B cell (primary cell): Measurements from ENCODE around the gene FAR1. TPM values are rescaled to one million over a fixed set of nuclear protein-coding genes. Genes with fewer than 3 reads are reported as not detected.

ENCODE experiments used
- ATAC-seq: fragments of 200-7000 bp; cut with Tn5 transposase; one replicate; pipeline ENCODE4 v1.10.0; 2021; ENCODE audit warnings: low read depth, mild to moderate bottlenecking, moderate number of reproducible peaks, moderate library complexity
- CTCF ChIA-PET: fragments of 350-600 bp; sonication (Branson Sonifier 250); formaldehyde crosslinking; loops from one replicate; lab custom pipeline; 2021; ENCODE audit warnings: antibody characterized with exemption, inconsistent platforms; lab: Charles Lee
- POLR2A ChIA-PET: fragments of 350-600 bp; sonication (Branson Sonifier 250); formaldehyde crosslinking; loops from one replicate; lab custom pipeline; 2021; ENCODE audit warnings: antibody characterized with exemption; lab: Charles Lee
- DNase-seq: peaks from one replicate; pipeline ENCODE4 v3.0.0; 2013
- H2AFZ ChIP-seq: 2 replicates; pipeline ENCODE4 v1.6.1; 2012; ENCODE audit warnings: mild to moderate bottlenecking, low read depth, low read length; ENCODE audit not compliant: insufficient read depth, poor library complexity, severe bottlenecking
- H3K27ac ChIP-seq, 2 donors: 1 replicate in 1 of 2; 2 replicates in 1 of 2; pipeline ENCODE4 v1.5.1; 2012 to 2013; ENCODE audit warnings: low read length in 2 of 2, mild to moderate bottlenecking in 2 of 2, moderate library complexity in 1 of 2
- H3K27me3 ChIP-seq, 4 experiments: fragments of 200-600 bp in 1 of 4; sonication (generic) in 1 of 4; replicated peaks in 1 of 4; 1 replicate in 2 of 4; 2 replicates in 2 of 4; pipeline versions ENCODE4 v1.6.1 to v1.7.0; 2013 to 2016; ENCODE audit warnings: low read length in 3 of 4, mild to moderate bottlenecking in 2 of 4, mixed read lengths in 1 of 4, moderate library complexity in 1 of 4; ENCODE audit not compliant: insufficient read depth in 4 of 4, control insufficient read depth in 3 of 4; ENCODE audit errors: control extremely low read depth in 1 of 4
- H3K36me3 ChIP-seq, 2 experiments: replicated peaks in 1 of 2; 1 replicate in 1 of 2; 2 replicates in 1 of 2; pipeline versions ENCODE4 v1.6.1 to v1.7.1; 2013; ENCODE audit warnings: low read length in 1 of 2; ENCODE audit not compliant: insufficient read depth in 2 of 2, control insufficient read depth in 1 of 2; ENCODE audit errors: control extremely low read depth in 1 of 2, extremely low read depth in 1 of 2
- H3K4me1 ChIP-seq, 2 donors: fragments of 200-600 bp in 1 of 2; sonication (generic) in 1 of 2; 1 replicate in 1 of 2; 2 replicates in 1 of 2; pipeline versions ENCODE4 v1.5.1 to v1.6.1; 2013 to 2017; ENCODE audit warnings: low read length in 2 of 2; ENCODE audit not compliant: control insufficient read depth in 2 of 2, insufficient read depth in 2 of 2
- H3K4me2 ChIP-seq: replicated peaks from 2 replicates; pipeline ENCODE3; 2012; ENCODE audit warnings: mild to moderate bottlenecking, low read depth, low read length; ENCODE audit not compliant: poor library complexity, severe bottlenecking
- H3K4me3 ChIP-seq, 5 experiments: fragments of 200-600 bp in 1 of 5; sonication (generic) in 1 of 5; 1 replicate in 3 of 5; 2 replicates in 2 of 5; pipeline versions ENCODE4 v1.5.1 to v1.7.0; 2011 to 2016; ENCODE audit warnings: low read length in 4 of 5, mild to moderate bottlenecking in 4 of 5, low read depth in 2 of 5, control low read depth in 1 of 5, moderate library complexity in 1 of 5; ENCODE audit not compliant: insufficient read depth in 1 of 5; ENCODE audit errors: control extremely low read depth in 1 of 5, extremely low read depth in 1 of 5
- H3K79me2 ChIP-seq: fragments of 200-600 bp; sonication (generic); one replicate; pipeline ENCODE4 v1.6.0; 2016; ENCODE audit warnings: low read length; ENCODE audit not compliant: control insufficient read depth, insufficient read depth
- H3K9ac ChIP-seq: fragments of 200-600 bp; sonication (generic); 2 replicates; pipeline ENCODE4 v1.6.1; 2017; ENCODE audit warnings: mild to moderate bottlenecking, low read length, moderate library complexity
- H3K9me3 ChIP-seq, 3 donors: one replicate each; pipeline versions ENCODE4 v1.6.1 to v1.7.1; 2013; ENCODE audit warnings: low read length in 2 of 3; ENCODE audit not compliant: control insufficient read depth in 2 of 3, insufficient read depth in 1 of 3; ENCODE audit errors: control extremely low read depth in 1 of 3
- H4K20me1 ChIP-seq: 2 replicates; pipeline ENCODE4 v1.6.0; 2012; ENCODE audit warnings: mild to moderate bottlenecking, low read length; ENCODE audit not compliant: insufficient read depth, control insufficient read depth, poor library complexity, severe bottlenecking
- H3K27ac Mint-ChIP-seq: one replicate; pipeline ENCODE4 v1.8.0; 2021; ENCODE audit warnings: mixed read lengths
- H3K27me3 Mint-ChIP-seq: one replicate; pipeline ENCODE4 v1.8.0; 2021; ENCODE audit warnings: mixed read lengths
- H3K4me1 Mint-ChIP-seq: one replicate; pipeline ENCODE4 v1.8.0; 2021; ENCODE audit warnings: mixed read lengths
- H3K4me3 Mint-ChIP-seq: one replicate; pipeline ENCODE4 v1.8.0; 2021; ENCODE audit warnings: mixed read lengths
- H3K9me3 Mint-ChIP-seq: one replicate; pipeline ENCODE4 v1.8.0; 2022; ENCODE audit warnings: mixed read lengths; ENCODE audit not compliant: insufficient read depth
- EZH2 ChIP-seq: IDR thresholded peaks from 2 replicates; pipeline ENCODE4 v1.6.1; 2012; ENCODE audit warnings: borderline replicate concordance, low read depth, mild to moderate bottlenecking, moderate library complexity, low read length; ENCODE audit not compliant: insufficient read depth, poor library complexity, severe bottlenecking
- WGBS: methylation state at CpG from one replicate; pipeline ENCODE4 v1.1.5; 2013; ENCODE audit warnings: missing lambda C conversion rate; ENCODE audit not compliant: insufficient coverage; 5-methylcytosine and 5-hydroxymethylcytosine counted together
- intact Hi-C: fragments of 100-400 bp; cut with micrococcal nuclease; formaldehyde crosslinking; loops from one replicate; pipeline ENCODE4 v1.10.0; 2022
- polyA plus RNA-seq: library from polyadenylated mRNA; depleted of rRNA; stranded (reverse); fragments of >200 nt; gene quantifications from 2 replicates; pipeline ENCODE4 v1.2.3, GENCODE V29; 2012
- total RNA-seq, 2 donors: library from RNA; stranded (reverse); fragments of 120-200 nt in 1 of 2; gene quantifications; 1 replicate in 1 of 2; 2 replicates in 1 of 2; pipeline versions ENCODE4 v1.2.3 to v1.2.4, GENCODE V29; 2013 to 2022
- TF ChIP-seq, protein P1 (sequence below): fragments of 200-600 bp; IDR thresholded peaks from one replicate; pipeline ENCODE4 v1.8.0; 2022; ENCODE audit warnings: antibody characterized with exemption, mild to moderate bottlenecking

FAR1 gene
- total and polyA plus RNA-seq, 2 donors (not counting 1 experiment from before 2014, with no cell fraction given): 8.1 to 44.8 TPM

GRCh38 chr11:13680501-13681264, 12.2 kb downstream of the FAR1 start:
- ChIA-PET POLR2A (no interaction called here), CTCF (no interaction called here)
- Mint-ChIP-seq H3K27ac (peak overlapping the region; percentile 32), H3K4me3 (no peak overlapping the region), H3K4me1 (peaks cover 40% of the 10 kb centered on the region), H3K9me3 (no peaks in the 10 kb centered on the region), H3K27me3 (no peaks in the 10 kb centered on the region)
- H3K9ac ChIP-seq: no peak overlapping the region
- H3K9me3 ChIP-seq: no peaks in the 10 kb centered on the region
- WGBS: 67% methylated on average over 3 of the region's 4 CpGs
- H3K4me1 ChIP-seq: peaks cover 3 to 6% of the 10 kb centered on the region in 2 donors
- H3K4me3 ChIP-seq: no peak overlapping the region
- no peak overlapping the region for H2AFZ ChIP-seq
- H3K36me3 ChIP-seq: no peaks in the 10 kb centered on the region
- peaks cover 46% of the 10 kb centered on the region for H4K20me1 ChIP-seq
- no peak overlapping the region for H3K4me2 ChIP-seq
- DNase-seq (peak; percentile 25), ATAC-seq (peak; percentile 49)
- H3K79me2 ChIP-seq: peaks cover 76% of the 10 kb centered on the region
- H3K27me3 ChIP-seq: no peaks in the 10 kb centered on the region
- peak overlapping the region in 1 of 2 donors; percentile 32 for H3K27ac ChIP-seq
- TF ChIP-seq, protein P1, sequence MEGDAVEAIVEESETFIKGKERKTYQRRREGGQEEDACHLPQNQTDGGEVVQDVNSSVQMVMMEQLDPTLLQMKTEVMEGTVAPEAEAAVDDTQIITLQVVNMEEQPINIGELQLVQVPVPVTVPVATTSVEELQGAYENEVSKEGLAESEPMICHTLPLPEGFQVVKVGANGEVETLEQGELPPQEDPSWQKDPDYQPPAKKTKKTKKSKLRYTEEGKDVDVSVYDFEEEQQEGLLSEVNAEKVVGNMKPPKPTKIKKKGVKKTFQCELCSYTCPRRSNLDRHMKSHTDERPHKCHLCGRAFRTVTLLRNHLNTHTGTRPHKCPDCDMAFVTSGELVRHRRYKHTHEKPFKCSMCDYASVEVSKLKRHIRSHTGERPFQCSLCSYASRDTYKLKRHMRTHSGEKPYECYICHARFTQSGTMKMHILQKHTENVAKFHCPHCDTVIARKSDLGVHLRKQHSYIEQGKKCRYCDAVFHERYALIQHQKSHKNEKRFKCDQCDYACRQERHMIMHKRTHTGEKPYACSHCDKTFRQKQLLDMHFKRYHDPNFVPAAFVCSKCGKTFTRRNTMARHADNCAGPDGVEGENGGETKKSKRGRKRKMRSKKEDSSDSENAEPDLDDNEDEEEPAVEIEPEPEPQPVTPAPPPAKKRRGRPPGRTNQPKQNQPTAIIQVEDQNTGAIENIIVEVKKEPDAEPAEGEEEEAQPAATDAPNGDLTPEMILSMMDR: no peak
- no peak for TF ChIP-seq EZH2
- intact Hi-C loops: no loop called here

DNA sequence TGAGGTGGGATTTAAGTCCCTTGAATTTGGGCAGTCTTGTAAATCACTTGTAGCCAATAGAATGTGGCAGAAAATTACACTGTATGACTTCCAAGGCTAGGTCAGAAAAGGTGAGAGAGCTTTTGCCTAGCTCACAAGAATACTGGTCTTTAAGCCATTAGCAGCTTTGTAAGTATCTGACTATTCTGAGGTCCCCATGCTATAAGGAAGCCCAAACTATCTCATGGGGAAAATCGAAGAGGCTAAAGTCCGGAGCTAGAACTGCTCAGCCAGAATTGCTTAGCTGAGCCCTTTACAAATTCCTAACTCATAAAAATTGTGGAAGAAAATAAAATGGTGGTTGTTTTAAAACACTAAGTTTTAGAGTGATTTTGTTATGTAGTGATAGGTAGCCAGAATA, 13.0 kb downstream of the FAR1 start:
- H3K79me2 ChIP-seq: peaks cover 76% of the 10 kb centered on the region
- intact Hi-C loops: no loop called here
- peaks cover 48% of the 10 kb centered on the region for H4K20me1 ChIP-seq
- WGBS: no CpG with 5 or more reads among the region's 2 CpGs
- H3K27me3 ChIP-seq: no peaks in the 10 kb centered on the region
- peaks cover 3 to 6% of the 10 kb centered on the region in 2 donors for H3K4me1 ChIP-seq
- POLR2A ChIA-PET: no interaction called here
- H3K9ac ChIP-seq: no peak overlapping the region
- no peak overlapping the region for H3K4me3 ChIP-seq
- TF ChIP-seq, protein P1: no peak
- TF ChIP-seq EZH2: no peak
- H3K27ac ChIP-seq: no peak overlapping the region
- no peaks in the 10 kb centered on the region for H3K9me3 ChIP-seq
- Mint-ChIP-seq H3K4me1 (peaks cover 43% of the 10 kb centered on the region), H3K4me3 (no peak overlapping the region), H3K27me3 (no peaks in the 10 kb centered on the region), H3K9me3 (no peaks in the 10 kb centered on the region), H3K27ac (no peak overlapping the region)
- no peaks in the 10 kb centered on the region for H3K36me3 ChIP-seq
- CTCF ChIA-PET: no interaction called here
- H3K4me2 ChIP-seq: no peak overlapping the region
- DNase-seq (no peak), ATAC-seq (no peak)
- H2AFZ ChIP-seq: no peak overlapping the region
